HCT116 (cell line): ENCODE results near the gene ADAM19. TPM values are rescaled to one million over a fixed set of nuclear protein-coding genes. Genes with fewer than 3 reads are reported as not detected.

Source experiments
- ATAC-seq: fragments of 200-7000 bp; cut with Tn5 transposase; 2 replicates; pipeline ENCODE4 v1.9.1; 2020; ENCODE audit warnings: mild to moderate bottlenecking, moderate library complexity
- BruUV-seq: library from RNA; stranded (reverse); fragments of 400-500 nt; replicated peaks from 2 replicates; lab custom pipeline; 2021; lab: Mats Ljungman, UMichigan
- CTCF ChIA-PET: fragments of 300-600 bp; sonication (Branson Sonifier 250); formaldehyde crosslinking; loops from one replicate; lab custom pipeline; 2021; ENCODE audit warnings: antibody characterized with exemption; lab: Charles Lee
- POLR2A ChIA-PET: fragments of 300-600, 350-600 bp; sonication (Branson Sonifier 250); formaldehyde crosslinking; loops from one replicate; lab custom pipeline; 2021; ENCODE audit warnings: antibody characterized with exemption; lab: Charles Lee
- RAD21 ChIA-PET, 2 experiments: fragments of 300-600 bp; sonication (Branson Sonifier 250); formaldehyde crosslinking; loops; one replicate each; lab custom pipeline; 2023; ENCODE audit warnings: low total read pairs in 2 of 2; ENCODE audit not compliant: uncharacterized antibody in 2 of 2, unreplicated experiment in 2 of 2, low non-redundant PET in 1 of 2; lab: Charles Lee
- DNase-seq: peaks from one replicate; pipeline ENCODE4 v3.0.0-alpha.2; 2010; ENCODE audit warnings: low read depth, low spot score
- H2AFZ ChIP-seq: fragments of 200-600 bp; shearing (Covaris generic), sonication (generic); 2 replicates; pipeline ENCODE4 v1.6.1; 2017; ENCODE audit warnings: low read depth, mixed run types, mixed read lengths, antibody characterized with exemption, low read length; ENCODE audit not compliant: poor library complexity, severe bottlenecking
- H3K27ac ChIP-seq: 2 replicates; pipeline ENCODE4 v1.5.1; 2012; ENCODE audit warnings: low read depth, low read length
- H3K27me3 ChIP-seq: fragments of 200-600 bp; sonication (generic); 2 replicates; pipeline ENCODE4 v1.6.1; 2016; ENCODE audit warnings: mixed run types, low read length, mixed read lengths; ENCODE audit not compliant: insufficient read depth
- H3K36me3 ChIP-seq, 2 experiments: fragments of 200-500 bp in 1 of 2; fragments of 200-600 bp in 1 of 2; sonication (Bioruptor generic) in 1 of 2; sonication (generic) in 1 of 2; 2 replicates each; pipeline versions ENCODE4 v1.5.1 to v1.6.1; 2014 to 2016; ENCODE audit warnings: low read length in 2 of 2, inconsistent platforms in 1 of 2, mixed read lengths in 1 of 2, mixed run types in 1 of 2; ENCODE audit not compliant: insufficient read depth in 2 of 2, control insufficient read depth in 1 of 2
- H3K4me1 ChIP-seq, 2 experiments: fragments of 200-600 bp in 1 of 2; sonication (generic) in 1 of 2; 2 replicates each; pipeline versions ENCODE4 v1.5.1 to v1.6.1; 2012 to 2017; ENCODE audit warnings: low read length in 2 of 2, inconsistent platforms in 1 of 2, mild to moderate bottlenecking in 1 of 2, mixed read lengths in 1 of 2, mixed run types in 1 of 2, moderate library complexity in 1 of 2; ENCODE audit not compliant: insufficient read depth in 2 of 2, control insufficient read depth in 1 of 2
- H3K4me2 ChIP-seq: fragments of 200-600 bp; sonication (generic); 2 replicates; pipeline ENCODE4 v1.6.1; 2017; ENCODE audit warnings: mixed run types, low read length, mixed read lengths
- H3K4me3 ChIP-seq, 2 experiments: fragments of 200-600 bp in 1 of 2; sonication (generic) in 1 of 2; replicated peaks in 1 of 2; 2 replicates each; pipeline ENCODE4 v1.5.1; 2011 to 2016; ENCODE audit warnings: low read length in 2 of 2, control low read depth in 1 of 2, low read depth in 1 of 2, mild to moderate bottlenecking in 1 of 2, mixed read lengths in 1 of 2, mixed run types in 1 of 2
- H3K79me2 ChIP-seq: fragments of 200-600 bp; sonication (generic); 2 replicates; pipeline ENCODE4 v1.6.1; 2017; ENCODE audit warnings: mild to moderate bottlenecking, mixed run types, low read length, moderate library complexity, mixed read lengths; ENCODE audit not compliant: insufficient read depth
- H3K9ac ChIP-seq: fragments of 200-600 bp; sonication (generic); 2 replicates; pipeline ENCODE4 v1.6.1; 2016; ENCODE audit warnings: low read length, mixed read lengths
- H3K9me2 ChIP-seq: fragments of 200-600 bp; sonication (generic), shearing (Covaris generic); 2 replicates; pipeline ENCODE4 v1.6.1; 2017; ENCODE audit warnings: mixed run types, mild to moderate bottlenecking, moderate library complexity; ENCODE audit not compliant: insufficient read depth
- H3K9me3 ChIP-seq, 2 experiments: fragments of 200-500 bp in 1 of 2; fragments of 200-600 bp in 1 of 2; sonication (Bioruptor generic) in 1 of 2; sonication (generic) in 1 of 2; 2 replicates each; pipeline ENCODE4 v1.6.1; 2014 to 2017; ENCODE audit warnings: low read length in 2 of 2, mixed read lengths in 2 of 2, inconsistent platforms in 1 of 2, low read depth in 1 of 2, mild to moderate bottlenecking in 1 of 2, mixed run types in 1 of 2, moderate library complexity in 1 of 2; ENCODE audit not compliant: control insufficient read depth in 1 of 2, insufficient read depth in 1 of 2
- H4K20me1 ChIP-seq: fragments of 200-600 bp; sonication (generic), shearing (Covaris generic); 2 replicates; pipeline ENCODE4 v1.6.1; 2017; ENCODE audit warnings: mixed run types, mild to moderate bottlenecking, moderate library complexity; ENCODE audit not compliant: insufficient read depth
- ATF3 ChIP-seq: IDR thresholded peaks from 2 replicates; pipeline ENCODE4 v1.6.1; 2012
- CBX3 ChIP-seq: IDR thresholded peaks from 2 replicates; pipeline ENCODE4 v1.6.1; 2012; ENCODE audit warnings: low read depth
- CEBPB ChIP-seq: IDR thresholded peaks from 2 replicates; pipeline ENCODE4 v1.6.1; 2012; ENCODE audit warnings: low read depth
- EGR1 ChIP-seq: IDR thresholded peaks from 2 replicates; pipeline ENCODE4 v1.6.1; 2012; ENCODE audit warnings: low read depth
- ELF1 ChIP-seq: IDR thresholded peaks from 2 replicates; pipeline ENCODE4 v1.6.1; 2012; ENCODE audit warnings: low read depth, borderline replicate concordance
- EZH2 ChIP-seq: fragments of 200-600 bp; sonication (generic); IDR thresholded peaks from 2 replicates; pipeline ENCODE4 v1.6.1; 2017; ENCODE audit warnings: antibody characterized with exemption, mixed run types
- EZH2phosphoT487 ChIP-seq: fragments of 200-600 bp; IDR thresholded peaks from 2 replicates; pipeline ENCODE4 v1.6.1; 2018; ENCODE audit warnings: antibody characterized with exemption, borderline replicate concordance
- FOSL1 ChIP-seq: IDR thresholded peaks from 2 replicates; pipeline ENCODE4 v1.6.1; 2012; ENCODE audit warnings: low read depth
- MAX ChIP-seq: IDR thresholded peaks from 2 replicates; pipeline ENCODE4 v1.6.1; 2012
- RAD21 ChIP-seq: IDR thresholded peaks from 2 replicates; pipeline ENCODE4 v1.6.1; 2012; ENCODE audit warnings: low read depth, mild to moderate bottlenecking
- REST ChIP-seq: IDR thresholded peaks from 2 replicates; pipeline ENCODE4 v1.6.1; 2012; ENCODE audit warnings: low read depth
- SRF ChIP-seq: IDR thresholded peaks from 2 replicates; pipeline ENCODE4 v1.6.1; 2012; ENCODE audit warnings: low read depth
- TCF7L2 ChIP-seq: IDR thresholded peaks from 2 replicates; pipeline ENCODE4 v1.7.0; 2011; ENCODE audit warnings: borderline replicate concordance, inconsistent platforms; ENCODE audit not compliant: insufficient read depth, insufficient read length; ENCODE audit errors: extremely low read depth
- YY1 ChIP-seq: IDR thresholded peaks from 2 replicates; pipeline ENCODE4 v1.6.1; 2011; ENCODE audit warnings: low read length, low read depth, moderate library complexity, mild to moderate bottlenecking; ENCODE audit not compliant: insufficient replicate concordance; ENCODE audit errors: extremely low read depth
- ZBTB33 ChIP-seq: IDR thresholded peaks from 2 replicates; pipeline ENCODE4 v1.6.1; 2011; ENCODE audit warnings: mild to moderate bottlenecking, low read length, moderate library complexity; ENCODE audit not compliant: insufficient replicate concordance; ENCODE audit errors: extremely low read depth
- ZFX ChIP-seq: fragments of 450-650 bp; IDR thresholded peaks from 2 replicates; pipeline ENCODE4 v1.6.1; 2017
- ZNF274 ChIP-seq: fragments of 200-500 bp; sonication (Bioruptor generic); IDR thresholded peaks from 2 replicates; pipeline ENCODE4 v1.6.1; 2014; ENCODE audit warnings: mild to moderate bottlenecking, low read depth, low read length, inconsistent platforms
- intact Hi-C: fragments of 100-400 bp; cut with micrococcal nuclease; formaldehyde crosslinking; loops from 2 replicates; pipeline ENCODE4 v1.10.0; 2022
- total RNA-seq: library from RNA; stranded (reverse); gene quantifications from one replicate; pipeline ENCODE4 v1.2.1, GENCODE V29; 2021; ENCODE audit not compliant: unreplicated experiment

ADAM19 gene
- total RNA-seq, 1 experiment from 2014 or later: 77.3 TPM

- no peak for TF ChIP-seq MAX
- no peak for TF ChIP-seq ELF1
- TF ChIP-seq EZH2: no peak
These were observed 31.0 kb downstream of the ADAM19 start (continued) for GRCh38 chr5:157544623-157544989.

GRCh38 chr5:157543825-157544622, 31.6 kb downstream of the ADAM19 start:
- no peaks in the 10 kb centered on the region for H3K9me3 ChIP-seq
- H3K4me1 ChIP-seq: peaks cover 8 to 23% of the 10 kb centered on the region in 2 experiments; a peak in 2 of 4 replicates
- H3K27ac ChIP-seq: no peak overlapping the region
- H3K9me2 ChIP-seq: no peaks in the 10 kb centered on the region
- H2AFZ ChIP-seq: no peak overlapping the region
- peaks cover 98% of the 10 kb centered on the region; the same call in 1 of the 2 replicates for H3K79me2 ChIP-seq
- BruUV-seq: no TSS peak
- CTCF ChIA-PET: no interaction called here
- no peak overlapping the region for H3K9ac ChIP-seq
- RAD21 ChIA-PET: no interaction called here
- intact Hi-C loops: no loop called here
- H3K27me3 ChIP-seq: no peaks in the 10 kb centered on the region
- H3K4me3 ChIP-seq: no peak overlapping the region
- ATAC-seq: no peak
- POLR2A ChIA-PET: no interaction called here
- no peaks in the 10 kb centered on the region for H3K36me3 ChIP-seq
- H4K20me1 ChIP-seq: no peaks in the 10 kb centered on the region
- no peak for DNase-seq
- H3K4me2 ChIP-seq: no peak overlapping the region
- TF ChIP-seq ZBTB33 (no peak), EZH2 (no peak), CEBPB (no peak), RAD21 (no peak), ZNF274 (no peak), EZH2phosphoT487 (no peak), EGR1 (no peak), YY1 (no peak), CBX3 (no peak), ELF1 (no peak), REST (no peak), FOSL1 (no peak), MAX (no peak), SRF (no peak), ATF3 (no peak), TCF7L2 (no peak), ZFX (no peak)
